ENCODE results near the gene LRRC57.

Gene LRRC57

DNA sequence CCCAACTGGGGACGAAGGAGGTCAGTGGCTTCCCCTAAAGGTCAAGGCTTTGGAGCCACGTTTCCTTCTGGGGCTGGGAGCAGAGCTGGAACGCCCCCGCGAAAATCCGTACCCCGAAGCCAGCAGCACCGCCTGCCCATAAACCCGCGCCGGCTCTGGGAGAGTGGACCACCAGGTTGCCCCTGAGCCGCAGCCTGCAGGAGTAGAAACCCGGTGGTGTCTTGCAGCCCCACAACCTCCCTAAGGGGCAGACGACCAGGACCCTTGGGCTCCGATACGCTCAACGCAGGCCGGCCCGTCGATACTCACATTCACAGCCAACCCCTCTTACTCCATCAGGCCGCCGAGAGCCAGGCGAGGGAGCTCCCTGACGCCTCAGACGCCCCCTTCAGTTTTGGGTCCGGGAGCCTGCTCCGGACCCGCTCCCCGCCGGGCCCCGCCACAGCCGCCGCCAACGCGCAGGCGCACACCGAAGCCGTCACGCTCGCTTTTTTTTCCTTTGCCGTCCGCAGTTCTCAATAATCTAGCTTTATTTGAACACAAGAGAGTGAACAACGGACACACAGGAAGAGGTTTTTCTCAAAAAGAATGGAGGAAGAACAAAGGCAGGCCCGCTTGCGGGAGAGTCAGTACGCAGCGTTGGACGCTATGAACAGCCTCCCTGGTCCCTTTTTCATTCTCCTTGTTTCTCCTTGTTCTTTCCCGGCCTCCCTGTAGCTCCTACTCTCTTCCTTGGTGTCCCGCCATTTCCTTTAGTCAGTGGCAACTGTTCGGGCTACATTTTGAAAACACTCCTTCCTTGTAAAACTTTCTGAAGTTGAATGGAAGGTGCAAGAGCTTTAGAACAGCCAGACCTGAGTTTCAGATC, 57.7 kb downstream of the LRRC57 start, which contains the start of gene ZNF106:
Gene ZNF106 (minus strand): TSS at position 471 of the 868 bp plus-strand sequence. CDS start 18,852 bp downstream, outside the sequence.
- peak; percentile 92 for DNase-seq

DNA sequence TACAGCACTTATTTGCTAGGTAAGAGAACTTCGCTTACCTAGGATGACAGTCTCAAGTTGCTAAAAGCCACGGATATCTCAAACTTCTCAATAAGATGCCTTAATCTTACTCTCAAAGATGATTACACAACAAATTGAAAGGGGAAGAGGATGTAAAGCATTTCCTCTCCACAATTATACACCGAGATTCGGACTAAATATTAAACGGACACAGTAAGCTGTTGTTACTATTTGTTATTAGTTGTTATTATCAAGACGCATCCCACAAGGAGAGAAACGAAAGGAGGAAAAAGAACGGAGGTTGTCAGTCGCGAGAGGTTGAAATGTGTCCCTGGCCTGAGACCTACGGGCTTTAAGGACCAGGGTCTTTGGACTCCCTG, 58.3 kb downstream of the LRRC57 start:
- DNase-seq, result no peak
